ENCODE measurements around the gene ZNF23.

ZNF23 gene

GRCh38 chr16:71442051-71442440, 20.0 kb downstream of the ZNF23 start, which contains the start of gene TLE7:
Gene TLE7 (minus strand): TSS chr16:71442054. CDS start chr16:71433324, 8,730 bp downstream.
- in situ Hi-C loops (cut with HindIII; ENCODE audit: low sequenced_read_pairs): no loop called here

GRCh38 chr16:71441348-71442050, 20.5 kb downstream of the ZNF23 start:
- no peak overlapping the region for H3K4me3 ChIP-seq (ENCODE audit: low read depth, low read length)
- no peak for DNase-seq (ENCODE audit: low read depth, low spot score)
- in situ Hi-C loops (cut with HindIII; ENCODE audit: low sequenced_read_pairs): no loop called here
- peak; percentile 31 for TF ChIP-seq CTCF (IDR thresholded peaks at IDR 0.05; ENCODE audit: low read depth, low read length)

More at GRCh38 chr16:71442051-71442440, 20.0 kb downstream of the ZNF23 start, which contains the start of gene TLE7:
- no peak within 1 kb of the TSS for H3K4me3 ChIP-seq (ENCODE audit: low read depth, low read length)
- no peak for DNase-seq (ENCODE audit: low read depth, low spot score)
- no peak for TF ChIP-seq CTCF (IDR thresholded peaks at IDR 0.05; ENCODE audit: low read depth, low read length)

- no peak for DNase-seq (ENCODE audit: low read depth, low spot score)
- no peak overlapping the region for H3K4me3 ChIP-seq (ENCODE audit: low read depth, low read length)
- in situ Hi-C loops (cut with HindIII; ENCODE audit: low sequenced_read_pairs): no loop called here
- no peak for TF ChIP-seq CTCF (IDR thresholded peaks at IDR 0.05; ENCODE audit: low read depth, low read length)
Observed at GRCh38 chr16:71440669-71441347, 21.2 kb downstream of the ZNF23 start.

GRCh38 chr16:71439523-71439922, 22.5 kb downstream of the ZNF23 start:
- in situ Hi-C loops (cut with HindIII; ENCODE audit: low sequenced_read_pairs): no loop called here
- no peak overlapping the region for H3K4me3 ChIP-seq (ENCODE audit: low read depth, low read length)
- TF ChIP-seq CTCF (IDR thresholded peaks at IDR 0.05; ENCODE audit: low read depth, low read length): no peak
- no peak for DNase-seq (ENCODE audit: low read depth, low spot score)

- in situ Hi-C loops (cut with HindIII; ENCODE audit: low sequenced_read_pairs): no loop called here
- DNase-seq (ENCODE audit: low read depth, low spot score): no peak
- no peak for TF ChIP-seq CTCF (IDR thresholded peaks at IDR 0.05; ENCODE audit: low read depth, low read length)
- no peak overlapping the region for H3K4me3 ChIP-seq (ENCODE audit: low read depth, low read length)
Observed at GRCh38 chr16:71436473-71436872, 25.6 kb downstream of the ZNF23 start.

GRCh38 chr16:71432906-71433305, 29.1 kb downstream of the ZNF23 start:
- no peak overlapping the region for H3K4me3 ChIP-seq (ENCODE audit: low read depth, low read length)
- no peak for TF ChIP-seq CTCF (IDR thresholded peaks at IDR 0.05; ENCODE audit: low read depth, low read length)
- DNase-seq (ENCODE audit: low read depth, low spot score): no peak
- in situ Hi-C loops (cut with HindIII; ENCODE audit: low sequenced_read_pairs): no loop called here

All from astrocyte of the spinal cord (primary cell).